ENCODE measurements around the gene QSER1.
"Not testable (repeated sequence)": the region's sequence is repeated elsewhere in the genome, so short reads cannot be mapped to it uniquely, and the experiment has no call there.

QSER1 gene

DNA sequence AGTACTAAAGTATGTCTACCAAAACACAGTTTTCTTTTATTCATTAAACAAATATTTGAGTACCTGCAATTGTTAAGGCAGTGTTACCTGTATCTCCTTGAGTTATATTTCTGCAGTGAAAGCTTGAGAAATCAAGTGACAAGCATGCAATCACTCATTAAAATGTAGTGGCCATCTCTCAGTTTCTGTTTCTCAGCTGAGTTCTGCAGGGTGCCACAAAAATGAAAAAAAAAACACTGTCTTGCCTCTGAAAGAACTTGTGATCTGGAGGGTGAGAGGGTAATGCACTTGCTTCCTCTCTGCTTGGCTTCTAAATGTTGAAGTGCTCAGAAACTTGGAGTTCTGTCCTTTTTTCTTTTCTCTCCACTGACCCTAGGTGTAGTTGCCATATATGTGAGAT lies 6.8 kb downstream of the QSER1 start:
- no peak overlapping the region for H3K27ac Mint-ChIP-seq
- no peaks in the 10 kb centered on the region for H3K36me3 Mint-ChIP-seq
- no peaks in the 10 kb centered on the region for H3K9me3 Mint-ChIP-seq
- no peak overlapping the region for H3K4me3 Mint-ChIP-seq
- peaks cover 18% of the 10 kb centered on the region for H3K4me1 Mint-ChIP-seq
- DNase-seq (ENCODE audit: low spot score in 2 of 2) (no peak), ATAC-seq (no peak)

DNA sequence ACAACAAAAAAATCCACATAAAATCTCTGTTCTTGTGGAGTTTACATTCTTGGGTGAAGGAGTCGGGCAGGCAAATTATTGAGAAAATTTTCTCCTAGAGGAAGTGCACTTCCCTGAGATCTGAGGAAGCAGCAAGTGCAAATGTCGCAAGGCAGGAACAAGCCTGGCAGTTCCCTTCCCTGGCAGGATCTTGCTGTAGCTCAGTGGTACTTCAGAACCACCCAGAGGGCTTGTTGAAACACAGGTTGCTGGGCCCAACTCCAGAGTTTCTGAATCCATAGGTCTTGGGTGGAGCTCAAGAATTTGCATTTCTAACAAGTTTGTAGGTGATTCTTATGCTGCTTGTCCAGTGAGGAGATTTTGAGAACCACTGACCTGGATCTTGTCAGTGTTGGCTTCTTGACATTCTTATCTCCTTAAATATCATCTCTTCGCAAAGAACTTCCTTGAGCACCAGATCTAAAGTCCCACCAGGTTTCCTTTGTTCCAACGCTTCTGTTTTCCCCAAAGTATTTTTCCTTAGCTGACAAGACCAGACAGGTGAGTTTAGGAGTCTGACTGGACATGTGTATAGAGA lies 9.6 kb downstream of the QSER1 start:
- ATAC-seq: no peak

DNA sequence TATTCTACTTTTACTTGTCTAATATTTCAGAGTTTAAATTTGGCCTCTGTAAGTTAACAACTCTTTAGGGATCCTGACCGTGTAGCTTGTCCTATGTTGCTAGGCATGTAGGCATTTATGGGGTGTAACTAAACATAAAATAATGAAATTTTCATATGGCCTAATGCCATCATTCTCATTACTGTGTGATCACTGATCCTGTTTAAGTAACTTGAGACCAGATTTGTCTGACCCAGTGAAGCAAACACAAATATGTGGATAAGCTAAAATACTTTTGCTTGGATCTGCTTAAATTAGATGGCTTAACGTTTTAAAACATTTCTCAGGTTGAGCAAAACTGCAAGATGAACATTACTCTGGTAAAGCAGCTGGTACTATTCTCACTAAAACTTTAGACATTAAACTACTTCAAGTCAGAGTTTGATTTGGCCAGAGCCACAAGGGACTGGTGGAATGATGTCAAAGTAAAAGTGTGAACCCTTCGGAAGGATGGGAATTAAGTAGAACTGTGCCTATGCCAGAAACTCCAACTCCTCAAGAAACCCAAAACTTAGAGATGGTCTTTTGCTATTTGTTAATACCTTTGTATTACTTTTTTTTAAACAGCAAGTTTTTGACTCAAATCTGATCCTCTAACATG lies 12.5 kb downstream of the QSER1 start:
- Mint-ChIP-seq H3K27ac (no peak overlapping the region), H3K4me3 (no peak overlapping the region), H3K9me3 (no peaks in the 10 kb centered on the region), H3K4me1 (peaks cover 5% of the 10 kb centered on the region), H3K36me3 (no peaks in the 10 kb centered on the region)
- ATAC-seq (no peak), DNase-seq (ENCODE audit: low spot score in 2 of 2) (no peak)

More for the DNA sequence above, 9.6 kb downstream of the QSER1 start:
- H3K27ac Mint-ChIP-seq: no peak overlapping the region
- no peaks in the 10 kb centered on the region for H3K9me3 Mint-ChIP-seq
- H3K4me3 Mint-ChIP-seq: no peak overlapping the region
- no peaks in the 10 kb centered on the region for H3K36me3 Mint-ChIP-seq
- H3K4me1 Mint-ChIP-seq: peaks cover 17% of the 10 kb centered on the region
- no peak for DNase-seq (ENCODE audit: low spot score in 2 of 2)

DNA sequence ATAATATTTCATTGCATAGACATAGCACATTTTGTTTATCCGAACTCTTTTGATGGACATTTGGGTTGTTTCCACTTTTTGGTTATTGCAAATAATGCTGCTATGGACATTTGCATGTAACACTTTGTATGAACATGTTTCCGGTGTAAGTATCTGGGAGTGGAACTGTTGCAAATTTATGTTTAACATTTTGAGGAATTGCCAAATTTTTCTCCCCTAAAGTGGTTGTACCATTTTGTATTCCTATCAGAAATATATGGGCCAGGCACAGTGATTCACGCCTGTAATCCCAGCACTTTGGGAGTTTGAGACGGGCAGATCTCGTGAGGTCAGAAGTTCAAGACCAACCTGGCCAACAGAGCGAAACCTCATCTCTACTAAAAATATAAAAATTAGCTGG lies 16.0 kb downstream of the QSER1 start:
- H3K27ac Mint-ChIP-seq: no peak overlapping the region
- no peak for ATAC-seq
- H3K36me3 Mint-ChIP-seq: peaks cover 5% of the 10 kb centered on the region
- no peak overlapping the region for H3K4me3 Mint-ChIP-seq
- peaks cover 6% of the 10 kb centered on the region for H3K4me1 Mint-ChIP-seq
- no peaks in the 10 kb centered on the region for H3K9me3 Mint-ChIP-seq
- no peak for DNase-seq (ENCODE audit: low spot score in 2 of 2)

DNA sequence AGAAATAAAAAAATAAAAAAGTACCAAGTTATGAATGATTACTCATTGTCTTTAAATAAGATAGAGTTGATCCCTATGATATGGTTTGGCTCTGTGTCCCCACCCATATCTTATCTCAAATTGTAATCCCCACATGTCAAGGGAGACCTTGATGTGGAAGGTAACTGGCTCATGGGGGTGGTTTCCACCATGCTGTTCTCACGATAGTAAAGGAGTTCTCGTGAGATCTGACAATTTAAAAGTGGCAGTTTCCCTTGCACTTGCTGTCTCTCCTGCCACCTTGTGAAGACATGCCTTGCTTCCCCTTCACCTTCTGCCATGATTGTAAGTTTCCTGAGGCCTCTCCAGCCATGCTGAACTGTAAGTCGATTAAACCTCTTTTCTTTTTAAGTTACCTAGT lies 18.8 kb downstream of the QSER1 start:
- no peaks in the 10 kb centered on the region for H3K9me3 Mint-ChIP-seq
- DNase-seq (ENCODE audit: low spot score in 2 of 2): no peak
- no peak overlapping the region for H3K4me3 Mint-ChIP-seq
- H3K36me3 Mint-ChIP-seq: peaks cover 5% of the 10 kb centered on the region
- H3K27ac Mint-ChIP-seq: no peak overlapping the region
- ATAC-seq: no peak
- peaks cover 6% of the 10 kb centered on the region for H3K4me1 Mint-ChIP-seq

DNA sequence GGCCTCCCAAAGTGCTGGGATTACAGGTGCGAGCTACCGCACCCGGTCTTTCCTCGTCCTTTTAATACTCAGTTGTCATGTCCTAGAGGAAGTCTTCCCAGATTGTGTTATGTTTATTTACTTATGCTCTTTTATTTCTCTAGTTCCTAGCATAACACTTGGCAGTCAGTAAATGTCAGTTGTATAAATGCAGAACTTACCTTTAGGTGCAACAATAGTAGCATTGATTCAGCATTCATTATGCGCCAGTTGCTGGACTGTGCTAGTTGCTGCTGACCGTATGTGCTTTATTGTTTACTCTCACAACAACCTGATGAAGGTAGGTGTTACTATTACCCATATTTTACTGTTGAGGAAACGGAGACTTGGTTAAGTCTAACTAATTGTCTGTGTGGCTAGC lies 20.8 kb downstream of the QSER1 start:
- H3K4me1 Mint-ChIP-seq: peaks cover 12% of the 10 kb centered on the region
- H3K36me3 Mint-ChIP-seq: peaks cover 5% of the 10 kb centered on the region
- DNase-seq (ENCODE audit: low spot score in 2 of 2) (no peak), ATAC-seq (no peak)
- no peak overlapping the region for H3K4me3 Mint-ChIP-seq
- no peak overlapping the region for H3K27ac Mint-ChIP-seq
- H3K9me3 Mint-ChIP-seq: no peaks in the 10 kb centered on the region

DNA sequence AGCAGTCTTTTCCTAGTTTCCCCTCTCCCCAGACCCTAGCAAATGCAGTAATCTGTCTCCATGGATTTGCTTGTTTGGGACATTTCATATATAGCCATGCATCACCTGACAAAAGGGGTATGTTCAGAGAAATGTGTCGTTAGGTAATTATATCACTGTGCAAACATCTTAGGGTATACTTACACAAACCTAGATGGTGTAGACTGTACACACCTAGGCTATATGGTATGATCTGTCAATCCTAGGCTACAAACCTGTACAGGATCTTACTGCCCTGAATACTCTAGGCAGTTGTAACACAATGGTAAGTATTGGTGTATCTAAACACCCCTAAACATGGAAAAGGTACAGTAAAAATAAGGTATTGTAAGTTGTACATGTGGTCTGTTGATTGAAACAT lies 23.8 kb downstream of the QSER1 start:
- Mint-ChIP-seq H3K27ac (no peak overlapping the region), H3K4me1 (peaks cover 22% of the 10 kb centered on the region), H3K9me3 (no peaks in the 10 kb centered on the region), H3K36me3 (peaks cover 5% of the 10 kb centered on the region), H3K4me3 (no peak overlapping the region)
- ATAC-seq (no peak), DNase-seq (ENCODE audit: low spot score in 2 of 2) (no peak)

DNA sequence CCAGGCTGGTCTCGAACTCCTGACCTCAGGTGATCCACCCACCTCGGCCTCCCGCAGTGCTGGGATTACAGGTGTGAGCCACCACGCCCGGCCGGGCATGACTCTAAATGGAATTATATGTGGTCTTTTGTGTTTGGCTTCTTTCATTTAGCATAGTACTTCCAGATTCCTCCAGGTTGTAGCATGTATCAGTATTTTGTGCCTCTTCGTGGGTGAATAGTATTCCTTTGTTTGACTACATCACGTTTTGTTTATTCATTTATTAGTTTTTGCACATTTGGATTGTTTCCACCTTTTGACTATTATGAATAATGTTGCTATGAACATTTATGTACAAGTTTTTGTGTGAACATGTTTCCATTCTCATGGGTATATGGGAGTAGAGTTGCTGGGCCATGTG lies 24.4 kb downstream of the QSER1 start:
- Mint-ChIP-seq H3K36me3 (peaks cover 5% of the 10 kb centered on the region), H3K9me3 (no peaks in the 10 kb centered on the region), H3K4me3 (no peak overlapping the region), H3K4me1 (peaks cover 22% of the 10 kb centered on the region), H3K27ac (no peak overlapping the region)
- DNase-seq (ENCODE audit: low spot score in 2 of 2): no peak
- no peak for ATAC-seq

DNA sequence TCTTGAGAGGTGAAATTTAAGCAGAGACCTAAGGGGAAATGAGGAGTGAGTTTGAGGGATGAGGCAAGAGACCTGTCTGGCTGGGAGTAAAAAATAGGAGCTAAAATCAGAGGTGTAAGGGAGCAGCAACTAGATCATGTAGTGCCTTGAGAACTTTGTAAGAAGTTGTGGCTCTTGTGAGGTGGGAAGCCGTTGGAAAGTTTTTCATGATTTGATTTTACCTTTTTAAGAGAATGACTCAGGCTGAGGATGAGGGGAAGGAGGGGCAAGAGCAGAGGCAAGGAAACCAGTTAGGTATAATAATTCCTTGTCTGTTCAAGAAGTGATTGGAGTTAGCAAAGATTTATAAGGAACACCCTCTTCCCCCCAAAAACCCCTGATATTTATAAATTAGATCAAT lies 25.8 kb downstream of the QSER1 start:
- DNase-seq (ENCODE audit: low spot score in 2 of 2) (no peak), ATAC-seq (no peak)
- H3K4me3 Mint-ChIP-seq: no peak overlapping the region
- no peaks in the 10 kb centered on the region for H3K9me3 Mint-ChIP-seq
- peaks cover 22% of the 10 kb centered on the region for H3K4me1 Mint-ChIP-seq
- peaks cover under 1% of the 10 kb centered on the region for H3K36me3 Mint-ChIP-seq
- H3K27ac Mint-ChIP-seq: peak overlapping the region; percentile 24

DNA sequence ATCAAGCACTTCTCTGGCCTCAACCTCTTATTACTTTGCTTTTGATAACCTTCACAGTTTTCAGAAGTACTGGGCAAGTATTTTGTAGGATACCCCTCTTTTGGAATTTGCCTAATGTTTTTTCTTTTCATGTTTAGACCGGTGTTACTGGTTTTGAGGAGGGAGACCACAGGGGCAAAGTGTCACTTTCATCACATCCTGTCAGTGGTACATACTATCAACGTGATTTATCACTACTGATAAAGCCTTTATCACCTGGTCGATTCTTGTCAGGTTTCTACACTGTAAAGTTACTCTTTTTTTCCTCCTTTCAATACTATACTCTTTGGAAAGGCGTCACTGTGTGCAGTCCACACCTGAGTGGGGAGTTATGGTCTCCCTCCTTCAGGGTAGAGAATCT lies 26.7 kb downstream of the QSER1 start:
- Mint-ChIP-seq H3K27ac (peak overlapping the region; percentile 56), H3K4me3 (no peak overlapping the region), H3K4me1 (peaks cover 22% of the 10 kb centered on the region), H3K36me3 (no peaks in the 10 kb centered on the region), H3K9me3 (no peaks in the 10 kb centered on the region)
- DNase-seq (ENCODE audit: low spot score in 2 of 2) (no peak), ATAC-seq (no peak)

DNA sequence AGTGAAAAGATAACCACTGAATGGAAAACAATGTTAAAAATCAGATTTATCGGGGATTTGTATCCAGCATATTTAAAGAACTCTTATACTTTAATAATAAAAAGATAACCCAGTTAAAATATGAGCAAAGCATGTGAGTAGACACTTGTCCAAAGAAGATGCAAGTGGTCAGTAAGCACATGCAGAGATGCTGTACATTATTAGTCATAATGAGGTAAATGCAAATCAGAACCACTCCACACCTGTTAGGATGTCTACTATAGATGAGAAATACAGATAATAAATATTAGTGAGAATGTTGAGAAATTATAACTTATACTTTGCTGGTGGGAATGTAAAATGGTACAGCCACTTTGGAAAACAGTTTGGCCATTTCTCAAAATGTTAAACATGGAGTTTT lies 28.0 kb downstream of the QSER1 start:
- Mint-ChIP-seq H3K36me3 (no peaks in the 10 kb centered on the region), H3K4me3 (no peak overlapping the region), H3K4me1 (peaks cover 22% of the 10 kb centered on the region), H3K27ac (no peak overlapping the region), H3K9me3 (no peaks in the 10 kb centered on the region)
- ATAC-seq: no peak
- DNase-seq (ENCODE audit: low spot score in 2 of 2): no peak

DNA sequence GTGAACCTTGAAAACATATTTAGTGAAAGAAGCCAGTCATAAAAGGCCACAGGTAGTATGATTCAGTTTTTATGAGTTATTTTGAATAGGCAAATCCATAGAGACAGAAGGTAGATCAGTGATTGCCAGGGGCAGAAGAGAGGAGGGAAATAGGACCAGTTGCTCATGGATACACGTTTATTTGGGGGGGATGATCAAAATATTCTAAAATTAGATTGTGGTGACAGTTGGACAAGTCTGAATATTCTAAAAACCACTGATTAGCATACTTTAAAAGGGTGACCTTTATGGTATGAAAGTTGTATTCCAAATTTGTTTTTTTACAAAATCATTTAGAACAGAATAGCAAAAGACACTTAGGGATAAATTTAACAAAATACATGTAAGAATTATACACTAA lies 28.6 kb downstream of the QSER1 start:
- ATAC-seq: no peak
- no peak overlapping the region for H3K27ac Mint-ChIP-seq

DNA sequence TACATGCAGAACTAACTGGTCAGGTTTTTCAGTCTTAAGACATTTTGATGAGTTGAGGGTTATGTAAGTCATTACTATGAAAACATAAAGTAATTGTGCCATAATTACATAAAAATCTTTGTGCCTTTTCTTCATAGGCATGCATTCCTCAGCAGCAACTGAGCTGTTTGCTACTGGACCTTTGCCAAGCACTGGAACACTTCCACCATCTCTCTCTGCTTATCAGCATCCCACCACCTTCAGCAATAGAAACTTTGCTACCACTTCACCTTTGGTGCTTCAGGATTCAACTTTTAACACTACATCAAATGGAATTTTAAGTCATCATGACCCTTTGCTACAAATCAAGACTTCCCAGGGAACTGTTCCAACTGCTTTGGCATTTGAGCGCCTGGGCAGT lies 39.0 kb downstream of the QSER1 start:
- no peak overlapping the region for H3K27ac Mint-ChIP-seq
- DNase-seq (ENCODE audit: low spot score in 2 of 2): no peak
- no peaks in the 10 kb centered on the region for H3K4me1 Mint-ChIP-seq
- peaks cover 47% of the 10 kb centered on the region for H3K36me3 Mint-ChIP-seq
- no peak overlapping the region for H3K4me3 Mint-ChIP-seq
- H3K9me3 Mint-ChIP-seq: no peaks in the 10 kb centered on the region
- no peak for ATAC-seq

More for the DNA sequence above, 28.6 kb downstream of the QSER1 start:
- Mint-ChIP-seq H3K4me1 (peaks cover 22% of the 10 kb centered on the region), H3K9me3 (no peaks in the 10 kb centered on the region), H3K36me3 (no peaks in the 10 kb centered on the region), H3K4me3 (no peak overlapping the region)
- no peak for DNase-seq (ENCODE audit: low spot score in 2 of 2)

DNA sequence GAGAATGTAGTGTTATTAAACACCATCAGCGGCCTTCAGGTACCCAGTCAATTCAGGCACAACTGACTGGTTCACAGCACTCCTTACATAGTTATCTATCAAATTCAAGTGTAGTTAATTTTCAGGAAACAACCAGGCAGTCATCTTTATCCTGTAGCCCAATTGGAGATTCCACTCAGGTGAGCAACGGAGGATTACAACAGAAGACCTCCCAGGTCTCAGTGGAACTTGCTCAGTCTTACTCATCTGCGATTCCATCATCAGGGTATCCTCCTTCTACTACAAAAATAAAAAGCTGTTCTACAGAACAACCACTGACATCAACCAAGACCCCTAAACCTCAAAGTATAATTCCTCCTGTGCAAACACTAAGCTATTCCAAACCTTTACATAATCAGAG lies 39.6 kb downstream of the QSER1 start:
- no peak overlapping the region for H3K27ac Mint-ChIP-seq
- no peaks in the 10 kb centered on the region for H3K9me3 Mint-ChIP-seq
- H3K4me3 Mint-ChIP-seq: no peak overlapping the region
- no peaks in the 10 kb centered on the region for H3K4me1 Mint-ChIP-seq
- no peak for DNase-seq (ENCODE audit: low spot score in 2 of 2)
- no peak for ATAC-seq
- H3K36me3 Mint-ChIP-seq: peaks cover 49% of the 10 kb centered on the region

DNA sequence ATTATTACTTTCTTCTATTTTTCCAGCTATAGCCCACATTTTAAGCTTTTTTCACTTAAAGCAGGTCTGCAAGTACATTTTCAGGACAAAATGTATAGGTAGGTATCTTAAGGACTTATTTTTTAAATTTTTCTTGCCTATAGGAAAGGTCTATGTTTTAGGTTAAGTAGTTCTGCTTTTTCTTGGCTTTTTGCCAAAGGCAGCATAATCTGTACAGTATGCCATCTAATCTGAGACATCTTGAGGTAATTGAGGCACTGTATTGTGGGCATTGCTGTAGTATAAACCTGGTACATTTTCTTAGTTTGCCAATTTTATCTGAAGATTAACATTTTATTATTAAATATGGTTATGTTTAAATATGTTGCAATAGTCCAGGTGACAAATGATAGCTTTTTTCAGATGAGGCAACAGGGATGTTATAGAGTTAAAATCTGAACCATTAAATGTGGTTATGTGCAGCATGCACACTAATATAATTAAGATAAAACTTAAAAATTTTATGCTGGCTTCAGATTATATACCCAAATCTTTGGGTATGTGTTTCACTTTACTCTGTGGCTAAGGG lies 42.9 kb downstream of the QSER1 start:
- Mint-ChIP-seq H3K4me1 (no peaks in the 10 kb centered on the region), H3K4me3 (no peak overlapping the region), H3K9me3 (no peaks in the 10 kb centered on the region), H3K27ac (no peak overlapping the region), H3K36me3 (peaks cover 40% of the 10 kb centered on the region)
- DNase-seq (ENCODE audit: low spot score in 2 of 2): no peak
- ATAC-seq: no peak

DNA sequence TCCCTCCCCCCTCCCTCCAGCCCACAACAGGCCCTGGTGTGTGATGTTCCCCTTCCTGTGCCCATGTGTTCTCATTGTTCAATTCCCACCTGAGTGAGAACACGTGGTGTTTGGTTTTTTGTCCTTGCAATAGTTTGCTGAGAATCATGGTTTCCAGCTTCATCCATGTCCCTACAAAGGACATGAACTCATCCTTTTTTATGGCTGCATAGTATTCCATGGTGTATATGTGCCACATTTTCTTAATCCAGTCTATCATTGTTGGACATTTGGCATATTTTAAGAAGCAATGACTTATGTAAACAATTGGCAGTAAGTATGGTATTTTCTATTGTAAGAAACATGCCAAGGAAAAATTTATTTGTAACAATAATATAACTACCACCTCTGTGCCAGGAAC lies 43.6 kb downstream of the QSER1 start:
- H3K36me3 Mint-ChIP-seq: peaks cover 38% of the 10 kb centered on the region
- not testable (repeated sequence) for H3K27ac Mint-ChIP-seq; H3K4me1 Mint-ChIP-seq; H3K4me3 Mint-ChIP-seq; H3K9me3 Mint-ChIP-seq; DNase-seq (ENCODE audit: low spot score in 2 of 2); ATAC-seq
